Right lung (tissue), 5 donors: ENCODE results near the gene BAZ1B. TPM values are rescaled to one million over a fixed set of nuclear protein-coding genes. Genes with fewer than 3 reads are reported as not detected.

Experiments used
- polyA plus RNA-seq, 5 donors: library from polyadenylated mRNA; unstranded; fragments of 120-200 nt; gene quantifications; one replicate each; pipeline versions ENCODE4 v1.2.1 to v1.2.3, GENCODE V29; 2013; ENCODE audit warnings: inconsistent platforms in 1 of 5, low replicate concordance in 1 of 5; ENCODE audit not compliant: insufficient read length in 5 of 5, insufficient read depth in 1 of 5

The BAZ1B gene
- polyA plus RNA-seq, 5 donors, result 59.0 to 76.0 (median 71.8) TPM

Other genes with a start within 250 kb of the BAZ1B start
- 10 to 100 TPM; 11.7 to 22.0 (median 14.9) TPM for gene NSUN5, start 213.5 kb downstream of the BAZ1B start, polyA plus RNA-seq
- gene TRIM50, start 194.2 kb downstream of the BAZ1B start, polyA plus RNA-seq, result under 1 TPM in 4 of 5 donors, not detected in 1; 0.14 to 0.24 (median 0.17) TPM
- under 1 TPM; 0.18 to 0.74 (median 0.33) TPM for gene FKBP6, start 194.1 kb downstream of the BAZ1B start, polyA plus RNA-seq
- 1 to 10 TPM in 1 of 5 donors, under 1 TPM in 4; 0.38 to 1.9 (median 0.72) TPM for gene FZD9, start 88.5 kb downstream of the BAZ1B start, polyA plus RNA-seq
- gene BCL7B, start 35.4 kb upstream of the BAZ1B start, polyA plus RNA-seq, result 10 to 100 TPM; 29.2 to 43.2 (median 30.9) TPM
- gene TBL2, start 56.3 kb upstream of the BAZ1B start, polyA plus RNA-seq, result 10 to 100 TPM; 36.9 to 41.9 (median 39.6) TPM
- 1 to 10 TPM; 1.6 to 6.0 (median 2.4) TPM for gene MLXIPL, start 102.2 kb upstream of the BAZ1B start, polyA plus RNA-seq
- gene VPS37D, start 145.5 kb upstream of the BAZ1B start, polyA plus RNA-seq, result 10 to 100 TPM in 2 of 5 donors, 1 to 10 TPM in 3; 5.5 to 12.3 (median 8.2) TPM
- 10 to 100 TPM in 1 of 5 donors, 1 to 10 TPM in 4; 8.1 to 10.5 (median 9.0) TPM for gene DNAJC30, start 161.2 kb upstream of the BAZ1B start, polyA plus RNA-seq
- gene BUD23, start 161.3 kb upstream of the BAZ1B start, polyA plus RNA-seq, result 10 to 100 TPM; 69.3 to 99.6 (median 83.6) TPM
- gene STX1A, start 197.4 kb upstream of the BAZ1B start, polyA plus RNA-seq, result 10 to 100 TPM in 1 of 5 donors, 1 to 10 TPM in 4; 6.4 to 12.7 (median 9.4) TPM
- gene ABHD11, start 216.5 kb upstream of the BAZ1B start, polyA plus RNA-seq, result 10 to 100 TPM; 12.5 to 18.2 (median 13.5) TPM
- 10 to 100 TPM in 4 of 5 donors, 1 to 10 TPM in 1; 10.0 to 31.1 (median 19.9) TPM for gene CLDN3, start 248.0 kb upstream of the BAZ1B start, polyA plus RNA-seq